ENCODE results near the gene BLVRB. TPM values are rescaled to one million over a fixed set of nuclear protein-coding genes. Genes with fewer than 3 reads are reported as not detected.

The BLVRB gene
- total and polyA plus RNA-seq, 9 of the 15 experiments (the other 6 are each of a cell fraction or from before 2014, with no cell fraction given), result 81.1 to 749 (median 331) TPM

DNA sequence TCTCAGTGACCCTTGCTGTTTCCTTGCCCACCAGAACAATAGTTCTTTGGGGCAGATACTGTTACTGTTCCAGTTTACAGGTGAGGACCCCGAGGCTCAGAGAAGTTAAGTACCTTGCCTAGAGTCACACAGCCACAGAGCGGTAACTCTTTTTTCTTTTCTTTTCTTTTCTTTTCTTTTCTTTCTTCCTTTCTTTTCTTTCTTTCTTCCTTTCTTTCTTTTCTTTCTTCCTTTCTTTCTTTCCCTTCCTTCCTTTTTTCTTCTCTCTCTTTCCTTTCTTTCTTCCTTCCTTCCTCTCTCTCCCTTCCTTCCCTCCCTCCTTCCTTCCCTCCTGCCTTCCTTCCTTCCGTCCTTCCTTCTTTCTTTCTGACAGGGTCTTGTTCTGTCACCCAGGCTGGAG, 47.5 kb downstream of the BLVRB start (continued):
- TF ChIP-seq CTCFL (IDR thresholded peaks at IDR 0.05; ENCODE audit: borderline replicate concordance, insufficient read depth, low read depth, low read length, poor library complexity, severe bottlenecking) (no peak), NFIC (IDR thresholded peaks at IDR 0.05) (0 out of 2 replicates have a peak, but pooled peaks have one; percentile 5), KAT8 (IDR thresholded peaks at IDR 0.05; ENCODE audit: low read depth) (no peak), ZNF512 (tag; IDR thresholded peaks at IDR 0.05) (peak; percentile 96), ZBTB26 (CRISPR knock-in tag; IDR thresholded peaks at IDR 0.05) (no peak), ZNF707 (CRISPR knock-in tag; conservative IDR thresholded peaks at IDR 0.05) (no peak), SMARCB1 (IDR thresholded peaks at IDR 0.05; ENCODE audit: insufficient read length, low read depth) (no peak), EP300 (IDR thresholded peaks at IDR 0.05; ENCODE audit: low read length) (no peak), CBFB (CRISPR knock-in tag; IDR thresholded peaks at IDR 0.05) (no peak), ZBTB2 (IDR thresholded peaks at IDR 0.05) (peak; percentile 34; the same call in 1 of the 2 replicates), ZNF518B (CRISPR knock-in tag; IDR thresholded peaks at IDR 0.05) (no peak), HEY1 (CRISPR knock-in tag; IDR thresholded peaks at IDR 0.05; ENCODE audit: borderline replicate concordance) (no peak), NBN (IDR thresholded peaks at IDR 0.05; ENCODE audit: low read depth) (0 out of 2 replicates have a peak, but pooled peaks have one; percentile 39), TEAD4 (IDR thresholded peaks at IDR 0.05; ENCODE audit: low read length) (no peak), TEAD4 (CRISPR knock-in tag; IDR thresholded peaks at IDR 0.05; ENCODE audit: borderline replicate concordance) (no peak), ETV1 (tag; conservative IDR thresholded peaks at IDR 0.05; ENCODE audit: low read depth) (no peak)
- TF ChIP-seq, protein P1, sequence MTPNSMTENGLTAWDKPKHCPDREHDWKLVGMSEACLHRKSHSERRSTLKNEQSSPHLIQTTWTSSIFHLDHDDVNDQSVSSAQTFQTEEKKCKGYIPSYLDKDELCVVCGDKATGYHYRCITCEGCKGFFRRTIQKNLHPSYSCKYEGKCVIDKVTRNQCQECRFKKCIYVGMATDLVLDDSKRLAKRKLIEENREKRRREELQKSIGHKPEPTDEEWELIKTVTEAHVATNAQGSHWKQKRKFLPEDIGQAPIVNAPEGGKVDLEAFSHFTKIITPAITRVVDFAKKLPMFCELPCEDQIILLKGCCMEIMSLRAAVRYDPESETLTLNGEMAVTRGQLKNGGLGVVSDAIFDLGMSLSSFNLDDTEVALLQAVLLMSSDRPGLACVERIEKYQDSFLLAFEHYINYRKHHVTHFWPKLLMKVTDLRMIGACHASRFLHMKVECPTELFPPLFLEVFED (CRISPR knock-in tag; conservative IDR thresholded peaks at IDR 0.05), result no peak

Data from K562 (cell line).